ELR (cell line): ENCODE data around the gene TMPRSS11A.
A peak's percentile ranks its signal among the peaks of the same experiment; 100 is the strongest.

Experiments used
- DNase-seq: peaks from one replicate; pipeline ENCODE4 v3.0.0-alpha.2; 2015; ENCODE audit warnings: low read depth

The TMPRSS11A gene

GRCh38 chr4:67963356-67963755 lies at the start of gene TMPRSS11A:
Gene TMPRSS11A (minus strand): TSS chr4:67963493. CDS start chr4:67963393, 100 bp downstream.
- no peak for DNase-seq

GRCh38 chr4:68011684-68012083 lies 48.4 kb upstream of the TMPRSS11A start:
- no peak for DNase-seq

- DNase-seq: no peak
Measured at GRCh38 chr4:68002906-68003305, 39.6 kb upstream of the TMPRSS11A start.

DNA sequence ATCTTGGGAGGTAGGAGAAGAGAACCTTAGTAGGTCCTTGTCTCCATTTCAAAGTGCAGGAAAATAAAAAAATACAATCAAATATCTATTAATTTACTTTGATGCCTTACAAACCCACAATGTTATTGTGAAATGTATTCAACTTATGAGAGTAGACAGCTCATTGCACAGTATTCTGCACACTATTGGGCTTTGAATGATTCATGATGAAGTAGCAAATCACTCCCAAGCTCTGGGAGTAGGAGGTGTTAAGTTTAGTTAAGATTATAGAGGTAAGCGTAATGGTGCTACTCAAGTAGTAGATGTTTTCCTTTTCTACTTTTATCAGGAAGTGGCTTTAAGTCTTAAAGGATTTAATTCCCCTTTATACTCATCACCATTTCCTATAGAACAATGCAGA lies 32.8 kb upstream of the TMPRSS11A start:
- no peak for DNase-seq

DNA sequence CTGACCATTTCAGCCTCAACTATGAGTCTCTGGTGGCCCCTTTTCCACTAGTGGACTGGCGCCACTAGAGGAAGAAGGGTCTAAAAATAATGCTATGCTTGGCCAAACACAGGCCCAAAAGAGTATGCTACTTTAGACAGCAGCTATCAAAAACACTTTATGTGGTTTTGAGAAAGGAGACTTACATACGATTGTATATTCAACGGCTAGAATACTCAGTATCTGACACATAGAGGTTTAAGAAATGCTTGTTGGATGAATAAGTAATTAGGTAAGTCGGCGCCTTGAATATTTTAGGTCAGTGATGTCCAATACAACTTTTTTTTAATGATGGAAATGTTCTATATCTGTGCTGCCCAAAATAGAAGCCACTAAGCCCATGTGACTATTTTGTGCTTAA lies 25.7 kb upstream of the TMPRSS11A start:
- peak; percentile 14 for DNase-seq

DNA sequence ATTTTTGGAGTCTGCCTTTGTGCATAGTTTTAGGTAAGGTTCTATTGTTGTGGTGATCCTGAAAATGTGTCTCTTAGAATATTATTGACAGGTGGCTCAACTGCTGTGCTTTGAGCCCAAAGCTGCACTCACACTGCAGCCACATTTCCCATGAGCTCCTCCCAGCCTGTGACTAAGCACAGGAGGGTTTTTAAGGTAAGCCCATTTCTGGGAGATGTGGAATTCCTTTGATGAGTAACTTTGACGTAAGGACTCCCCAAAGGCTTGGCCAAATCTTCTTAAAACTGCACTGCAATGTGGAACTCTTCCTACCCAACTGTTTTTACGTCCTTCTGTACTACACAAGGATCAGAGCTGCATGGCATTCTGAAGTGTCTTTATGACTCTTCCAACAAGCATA lies 20.0 kb upstream of the TMPRSS11A start:
- DNase-seq: no peak

GRCh38 chr4:67980512-67980911 lies 17.2 kb upstream of the TMPRSS11A start:
- DNase-seq: no peak

GRCh38 chr4:67973608-67974007 lies 10.3 kb upstream of the TMPRSS11A start:
- DNase-seq: no peak

GRCh38 chr4:67954890-67955289 lies 8.4 kb downstream of the TMPRSS11A start:
- DNase-seq: no peak

DNA sequence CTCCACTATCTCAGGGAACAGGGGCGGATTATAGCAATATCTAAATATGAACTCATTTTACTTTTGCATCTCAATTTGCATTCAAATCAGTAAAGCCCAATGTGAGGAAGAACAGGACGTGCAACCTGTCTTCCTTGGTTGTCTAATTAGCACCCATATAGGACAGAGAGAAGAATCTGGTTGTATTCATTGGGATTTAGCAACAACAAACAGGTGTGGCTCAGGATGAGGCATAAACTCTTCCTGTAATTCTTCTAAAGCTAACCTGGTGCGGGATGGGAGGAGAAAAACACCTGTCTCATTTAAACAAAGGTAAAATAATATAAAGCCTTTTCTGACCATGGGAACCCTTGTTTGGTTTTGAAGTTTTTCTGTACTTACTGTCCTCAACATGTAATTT lies 22.2 kb downstream of the TMPRSS11A start:
- DNase-seq: no peak

- no peak for DNase-seq
Measured at GRCh38 chr4:67940506-67940905, 22.8 kb downstream of the TMPRSS11A start.

DNA sequence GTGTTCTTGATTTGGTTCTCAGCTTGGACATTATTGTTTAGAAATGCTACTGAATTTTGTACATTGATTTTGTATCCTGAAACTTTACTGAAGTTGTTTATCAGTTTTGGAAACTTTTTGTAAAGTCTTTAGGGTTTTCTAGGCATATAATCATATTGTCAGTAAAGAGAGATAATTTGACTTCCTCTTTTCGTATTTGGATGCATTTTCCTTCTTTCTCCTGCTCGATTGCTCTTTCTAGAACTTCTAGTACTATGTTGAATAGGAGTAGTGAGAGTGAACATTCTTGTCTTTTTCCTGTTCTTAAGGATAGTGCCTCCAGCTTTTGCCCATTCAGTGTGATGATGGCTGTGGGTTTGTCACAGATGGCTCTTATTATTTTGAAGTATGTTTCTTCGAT lies 24.1 kb downstream of the TMPRSS11A start:
- no peak for DNase-seq

DNA sequence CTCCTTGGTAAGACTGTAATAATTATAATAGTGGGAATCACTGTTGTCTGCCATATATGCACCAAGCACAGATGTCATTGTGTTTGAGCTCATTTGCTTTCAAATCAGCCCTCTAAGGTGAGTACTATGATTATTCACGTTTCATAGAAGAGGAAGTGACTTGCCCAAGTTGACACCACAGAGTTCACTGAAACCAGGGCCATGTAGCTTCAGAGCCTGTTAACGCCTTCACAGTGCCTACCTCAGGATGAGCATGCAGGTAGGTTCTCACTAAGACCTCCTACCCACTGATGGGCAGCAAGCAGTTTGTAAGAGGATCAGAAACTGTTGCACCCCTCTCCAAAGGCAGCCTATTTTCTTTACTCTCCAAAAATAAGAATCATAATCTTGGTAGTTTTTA lies 27.4 kb downstream of the TMPRSS11A start:
- no peak for DNase-seq

DNA sequence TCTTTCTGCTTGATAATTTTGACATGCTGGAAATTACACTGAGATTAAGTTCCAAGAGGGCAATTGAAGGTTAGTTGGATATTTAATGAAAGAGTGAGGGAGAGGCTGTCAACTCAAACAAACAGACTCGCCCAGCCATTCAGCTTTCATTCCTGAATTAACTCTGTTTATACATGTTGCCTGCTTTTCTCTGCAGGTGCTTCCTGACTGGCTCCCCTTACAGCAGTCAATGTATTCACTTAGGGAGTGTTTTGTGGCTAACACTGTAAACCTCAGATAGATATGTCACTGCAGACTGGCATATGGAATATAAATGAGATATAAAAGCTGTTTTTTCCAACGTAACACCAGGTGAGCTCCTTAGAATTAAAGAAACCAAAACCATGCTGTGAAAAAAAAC lies 28.7 kb downstream of the TMPRSS11A start:
- DNase-seq: no peak

DNA sequence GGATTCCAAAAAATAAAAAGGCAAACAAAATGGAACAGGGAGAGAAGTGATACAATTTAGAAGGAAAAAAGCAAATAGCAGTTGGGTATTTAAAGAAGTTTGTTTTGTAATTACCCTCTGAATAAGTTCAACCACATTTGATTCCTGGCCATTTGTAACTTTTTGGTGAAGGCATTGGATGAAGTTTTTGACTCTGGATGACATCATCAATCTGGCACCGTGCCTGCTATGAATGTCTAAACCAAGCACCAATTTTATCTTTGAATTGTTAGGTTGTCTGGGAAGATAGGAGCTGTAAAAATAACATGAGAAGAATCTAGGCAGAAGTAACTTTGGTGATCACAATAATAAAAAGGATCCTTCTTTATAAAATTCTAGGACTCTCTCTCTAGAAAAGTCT lies 29.5 kb downstream of the TMPRSS11A start:
- DNase-seq: peak; percentile 7

- DNase-seq: no peak
Measured at GRCh38 chr4:67933038-67933437, 30.3 kb downstream of the TMPRSS11A start.

DNA sequence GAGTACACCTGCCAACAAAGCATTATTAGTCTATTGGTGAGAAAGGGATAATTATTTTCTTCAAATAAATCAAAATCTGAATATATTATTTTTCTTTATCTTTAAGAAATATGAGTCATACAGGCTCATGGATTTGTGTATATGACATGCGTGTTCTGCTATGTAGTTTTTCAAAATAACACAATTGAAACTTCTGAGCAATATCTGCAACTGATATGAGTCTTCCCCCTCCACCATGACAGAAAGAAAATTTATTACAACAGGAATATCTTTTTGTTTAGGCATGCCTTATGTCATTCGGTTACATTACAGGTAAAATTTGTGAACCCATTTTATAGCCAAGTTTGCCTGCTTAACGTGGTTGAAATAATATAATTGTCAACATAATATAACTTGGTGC lies 32.0 kb downstream of the TMPRSS11A start:
- DNase-seq: peak; percentile 7

GRCh38 chr4:67929426-67929825 lies 33.9 kb downstream of the TMPRSS11A start:
- DNase-seq: peak; percentile 67

GRCh38 chr4:67928546-67928945 lies 34.7 kb downstream of the TMPRSS11A start:
- DNase-seq: no peak

- DNase-seq: no peak
Measured at GRCh38 chr4:67927251-67927650, 36.0 kb downstream of the TMPRSS11A start.

- no peak for DNase-seq
Measured at GRCh38 chr4:67926485-67926884, 36.8 kb downstream of the TMPRSS11A start.

GRCh38 chr4:67922697-67923096 lies 40.6 kb downstream of the TMPRSS11A start:
- DNase-seq: no peak

GRCh38 chr4:67918428-67918827 lies 44.9 kb downstream of the TMPRSS11A start:
- DNase-seq: peak; percentile 26

GRCh38 chr4:67915400-67915966 lies 47.8 kb downstream of the TMPRSS11A start:
- no peak for DNase-seq

DNA sequence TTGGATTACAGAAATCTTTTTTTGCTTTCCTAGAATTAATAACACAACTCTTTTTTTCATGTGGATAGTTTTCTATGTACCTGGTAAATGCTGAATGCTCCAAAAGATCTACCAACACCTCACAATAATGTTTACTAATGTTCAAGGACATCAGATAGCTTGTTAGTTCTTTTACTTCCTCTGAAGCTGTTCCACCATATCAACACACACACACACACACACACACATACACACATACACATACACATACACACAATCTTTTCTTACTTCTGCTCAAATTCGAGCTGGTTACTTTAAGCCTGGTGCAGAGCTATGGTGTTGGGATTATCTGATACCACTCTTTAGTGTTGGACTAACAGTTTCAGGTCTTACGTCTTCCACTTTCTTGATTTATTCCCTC lies 51.2 kb downstream of the TMPRSS11A start:
- no peak for DNase-seq
